Panc1 (cell line): ENCODE measurements around the gene MYO7B. TPM values are rescaled to one million over a fixed set of nuclear protein-coding genes. Genes with fewer than 3 reads are reported as not detected.

Experiments
- ATAC-seq: fragments of 200-7000 bp; cut with Tn5 transposase; 2 replicates; pipeline ENCODE4 v1.9.1; 2020; ENCODE audit warnings: mild to moderate bottlenecking, moderate library complexity
- BruUV-seq: library from RNA; stranded (reverse); fragments of 400-500 nt; replicated peaks from 2 replicates; lab custom pipeline; 2021; lab: Mats Ljungman, UMichigan
- CTCF ChIA-PET: fragments of 300-600 bp; sonication (Branson Sonifier 250); formaldehyde crosslinking; loops from one replicate; lab custom pipeline; 2022; ENCODE audit warnings: antibody characterized with exemption; lab: Charles Lee
- POLR2A ChIA-PET: fragments of 300-600 bp; sonication (Branson Sonifier 250); formaldehyde crosslinking; loops from one replicate; lab custom pipeline; 2022; ENCODE audit warnings: antibody characterized with exemption; lab: Charles Lee
- DNase-seq: peaks from one replicate; pipeline ENCODE4 v3.0.0-alpha.2; 2010; ENCODE audit warnings: low read depth, low spot score
- H3K27ac ChIP-seq: 2 replicates; pipeline ENCODE4 v1.5.1; 2011; ENCODE audit warnings: mild to moderate bottlenecking, low read length, inconsistent platforms
- H3K27me3 ChIP-seq: fragments of 200-500 bp; sonication (Bioruptor generic); 2 replicates; pipeline ENCODE4 v1.6.0; 2014; ENCODE audit warnings: low read length, inconsistent platforms; ENCODE audit not compliant: control insufficient read depth, insufficient read depth
- H3K36me3 ChIP-seq: fragments of 200-500 bp; sonication (Bioruptor generic); 2 replicates; pipeline ENCODE4 v1.5.1; 2014; ENCODE audit warnings: inconsistent platforms, mild to moderate bottlenecking, low read length, moderate library complexity; ENCODE audit not compliant: control insufficient read depth, insufficient read depth
- H3K4me1 ChIP-seq: 2 replicates; pipeline ENCODE4 v1.5.1; 2011; ENCODE audit warnings: inconsistent platforms, mild to moderate bottlenecking, low read length, moderate library complexity; ENCODE audit not compliant: control insufficient read depth, insufficient read depth
- H3K4me3 ChIP-seq, 2 experiments: 2 replicates each; pipeline ENCODE4 v1.5.1; 2011 to 2012; ENCODE audit warnings: low read depth in 2 of 2, low read length in 2 of 2, mild to moderate bottlenecking in 2 of 2, inconsistent platforms in 1 of 2, moderate library complexity in 1 of 2
- H3K9me3 ChIP-seq: fragments of 200-500 bp; sonication (Bioruptor generic); 2 replicates; pipeline ENCODE4 v1.5.1; 2014; ENCODE audit warnings: low read depth, mild to moderate bottlenecking, inconsistent platforms, low read length, moderate library complexity; ENCODE audit not compliant: control insufficient read depth, insufficient read depth
- POLR2AphosphoS5 ChIP-seq: IDR thresholded peaks from 2 replicates; pipeline ENCODE4 v1.6.1; 2012; ENCODE audit warnings: mild to moderate bottlenecking, low read depth, low read length, moderate library complexity
- SIN3A ChIP-seq: IDR thresholded peaks from 2 replicates; pipeline ENCODE4 v1.6.1; 2012; ENCODE audit warnings: low read depth, mild to moderate bottlenecking, low read length, moderate library complexity, borderline replicate concordance; ENCODE audit not compliant: insufficient read depth
- TCF7L2 ChIP-seq: IDR thresholded peaks from 2 replicates; pipeline ENCODE4 v1.6.1; 2011; ENCODE audit warnings: mild to moderate bottlenecking, low read depth, low read length, inconsistent platforms
- in situ Hi-C: cut with HindIII; loops from 2 replicates; pipeline ENCODE4 v1.10.0; 2016; ENCODE audit warnings: low sequenced_read_pairs, low pct_unique_long_range_greater_than_20kb
- intact Hi-C: fragments of 100-400 bp; cut with micrococcal nuclease; formaldehyde crosslinking; loops from one replicate; pipeline ENCODE4 v1.10.0; 2022; ENCODE audit not compliant: unreplicated experiment
- total RNA-seq: library from RNA; stranded (reverse); gene quantifications from one replicate; pipeline ENCODE4 v1.2.1, GENCODE V29; 2021; ENCODE audit not compliant: unreplicated experiment
- TF ChIP-seq, protein P1 (sequence below), 2 experiments: IDR thresholded peaks; 2 replicates each; pipeline ENCODE4 v1.6.1; 2011 to 2012; ENCODE audit warnings: low read depth in 2 of 2, control low read depth in 1 of 2, low read length in 1 of 2, mild to moderate bottlenecking in 1 of 2, moderate library complexity in 1 of 2; ENCODE audit not compliant: insufficient read depth in 1 of 2
- TF ChIP-seq, protein P2 (sequence below): fragments of 450-650 bp; IDR thresholded peaks from 2 replicates; pipeline ENCODE4 v1.5.1; 2017; ENCODE audit warnings: mild to moderate bottlenecking

MYO7B gene
- total RNA-seq, 1 experiment from 2014 or later = 0.15 TPM

DNA sequence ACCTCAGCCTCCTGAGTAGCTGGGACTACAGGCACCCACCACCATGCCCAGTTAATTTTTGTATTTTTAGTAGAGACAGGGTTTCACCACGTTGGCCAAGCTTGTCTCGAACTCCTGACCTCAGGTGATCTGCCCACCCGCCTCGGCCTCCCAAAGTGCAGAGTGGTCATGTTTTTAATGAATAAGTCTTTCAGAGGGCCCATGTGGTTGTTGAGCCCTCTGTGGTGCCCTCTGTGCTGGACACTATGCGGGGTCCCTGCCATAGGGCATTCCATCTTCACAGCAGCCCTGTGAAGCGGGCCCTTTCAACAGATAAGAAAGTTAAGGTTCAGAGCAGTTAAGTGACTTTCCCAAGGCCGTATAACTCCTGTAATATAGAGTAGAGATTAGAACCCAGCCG, 25.9 kb downstream of the MYO7B start:
- Histone ChIP-seq H3K27ac (no peak overlapping the region), H3K9me3 (no peaks in the 10 kb centered on the region), H3K36me3 (no peaks in the 10 kb centered on the region), H3K4me1 (no peaks in the 10 kb centered on the region), H3K27me3 (peaks cover 4% of the 10 kb centered on the region; the same call in 1 of the 2 replicates), H3K4me3 (no peak overlapping the region)
- DNase-seq = no peak
- ChIA-PET POLR2A (no interaction called here), CTCF (no interaction called here)
- in situ Hi-C loops (no loop called here), intact Hi-C loops (no loop called here)
- no peak for TF ChIP-seq TCF7L2
- TF ChIP-seq, protein P1, sequence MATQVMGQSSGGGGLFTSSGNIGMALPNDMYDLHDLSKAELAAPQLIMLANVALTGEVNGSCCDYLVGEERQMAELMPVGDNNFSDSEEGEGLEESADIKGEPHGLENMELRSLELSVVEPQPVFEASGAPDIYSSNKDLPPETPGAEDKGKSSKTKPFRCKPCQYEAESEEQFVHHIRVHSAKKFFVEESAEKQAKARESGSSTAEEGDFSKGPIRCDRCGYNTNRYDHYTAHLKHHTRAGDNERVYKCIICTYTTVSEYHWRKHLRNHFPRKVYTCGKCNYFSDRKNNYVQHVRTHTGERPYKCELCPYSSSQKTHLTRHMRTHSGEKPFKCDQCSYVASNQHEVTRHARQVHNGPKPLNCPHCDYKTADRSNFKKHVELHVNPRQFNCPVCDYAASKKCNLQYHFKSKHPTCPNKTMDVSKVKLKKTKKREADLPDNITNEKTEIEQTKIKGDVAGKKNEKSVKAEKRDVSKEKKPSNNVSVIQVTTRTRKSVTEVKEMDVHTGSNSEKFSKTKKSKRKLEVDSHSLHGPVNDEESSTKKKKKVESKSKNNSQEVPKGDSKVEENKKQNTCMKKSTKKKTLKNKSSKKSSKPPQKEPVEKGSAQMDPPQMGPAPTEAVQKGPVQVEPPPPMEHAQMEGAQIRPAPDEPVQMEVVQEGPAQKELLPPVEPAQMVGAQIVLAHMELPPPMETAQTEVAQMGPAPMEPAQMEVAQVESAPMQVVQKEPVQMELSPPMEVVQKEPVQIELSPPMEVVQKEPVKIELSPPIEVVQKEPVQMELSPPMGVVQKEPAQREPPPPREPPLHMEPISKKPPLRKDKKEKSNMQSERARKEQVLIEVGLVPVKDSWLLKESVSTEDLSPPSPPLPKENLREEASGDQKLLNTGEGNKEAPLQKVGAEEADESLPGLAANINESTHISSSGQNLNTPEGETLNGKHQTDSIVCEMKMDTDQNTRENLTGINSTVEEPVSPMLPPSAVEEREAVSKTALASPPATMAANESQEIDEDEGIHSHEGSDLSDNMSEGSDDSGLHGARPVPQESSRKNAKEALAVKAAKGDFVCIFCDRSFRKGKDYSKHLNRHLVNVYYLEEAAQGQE (IDR thresholded peaks at IDR 0.05; ENCODE audit: insufficient read depth in 1 of 2, low read depth in 2 of 2, low read length in 1 of 2) = no peak
- TF ChIP-seq, protein P2, sequence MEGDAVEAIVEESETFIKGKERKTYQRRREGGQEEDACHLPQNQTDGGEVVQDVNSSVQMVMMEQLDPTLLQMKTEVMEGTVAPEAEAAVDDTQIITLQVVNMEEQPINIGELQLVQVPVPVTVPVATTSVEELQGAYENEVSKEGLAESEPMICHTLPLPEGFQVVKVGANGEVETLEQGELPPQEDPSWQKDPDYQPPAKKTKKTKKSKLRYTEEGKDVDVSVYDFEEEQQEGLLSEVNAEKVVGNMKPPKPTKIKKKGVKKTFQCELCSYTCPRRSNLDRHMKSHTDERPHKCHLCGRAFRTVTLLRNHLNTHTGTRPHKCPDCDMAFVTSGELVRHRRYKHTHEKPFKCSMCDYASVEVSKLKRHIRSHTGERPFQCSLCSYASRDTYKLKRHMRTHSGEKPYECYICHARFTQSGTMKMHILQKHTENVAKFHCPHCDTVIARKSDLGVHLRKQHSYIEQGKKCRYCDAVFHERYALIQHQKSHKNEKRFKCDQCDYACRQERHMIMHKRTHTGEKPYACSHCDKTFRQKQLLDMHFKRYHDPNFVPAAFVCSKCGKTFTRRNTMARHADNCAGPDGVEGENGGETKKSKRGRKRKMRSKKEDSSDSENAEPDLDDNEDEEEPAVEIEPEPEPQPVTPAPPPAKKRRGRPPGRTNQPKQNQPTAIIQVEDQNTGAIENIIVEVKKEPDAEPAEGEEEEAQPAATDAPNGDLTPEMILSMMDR = no peak
- TF ChIP-seq SIN3A = no peak
- no peak for TF ChIP-seq POLR2AphosphoS5
- ATAC-seq = no peak
- BruUV-seq = no TSS peak

DNA sequence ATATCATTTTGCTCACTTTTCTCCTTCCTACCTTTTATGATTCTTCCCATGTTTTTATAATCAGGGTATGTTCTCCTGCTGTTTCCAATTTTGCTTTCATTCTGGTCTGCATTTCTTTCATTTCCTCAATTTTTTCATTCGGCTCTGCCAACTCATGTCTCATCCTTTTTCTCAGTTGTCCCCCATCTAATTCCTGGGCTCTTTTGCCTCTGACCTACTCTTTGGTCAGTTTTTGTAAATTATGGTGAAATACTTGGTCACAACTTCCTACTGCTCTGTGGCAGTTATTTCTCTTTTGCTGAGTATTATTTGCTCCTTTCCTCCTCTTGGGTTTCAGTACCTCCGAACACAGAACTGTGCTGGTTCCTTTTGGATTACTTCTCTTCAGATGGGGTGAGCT, 27.5 kb downstream of the MYO7B start:
- H3K27me3 ChIP-seq = no peaks in the 10 kb centered on the region
- in situ Hi-C loops = no loop called here
- no peak overlapping the region for H3K4me3 ChIP-seq
- BruUV-seq = no TSS peak
- no peak overlapping the region for H3K27ac ChIP-seq
- H3K36me3 ChIP-seq = no peaks in the 10 kb centered on the region
- POLR2A ChIA-PET = no interaction called here
- no peak for ATAC-seq
- DNase-seq = no peak
- TF ChIP-seq, protein P1 (IDR thresholded peaks at IDR 0.05; ENCODE audit: insufficient read depth in 1 of 2, low read depth in 2 of 2, low read length in 1 of 2) = no peak
- TF ChIP-seq, protein P2 = no peak
- TF ChIP-seq POLR2AphosphoS5 = no peak
- TF ChIP-seq SIN3A = no peak
- no peak for TF ChIP-seq TCF7L2
- intact Hi-C loops = no loop called here
- CTCF ChIA-PET = no interaction called here
- H3K9me3 ChIP-seq = no peaks in the 10 kb centered on the region
- no peaks in the 10 kb centered on the region for H3K4me1 ChIP-seq
